Globus pallidus (tissue), 1 donor: ENCODE results near the gene CFB.
"Not testable (repeated sequence)": the region's sequence is repeated elsewhere in the genome, so short reads cannot be mapped to it uniquely, and the experiment has no call there.

Source experiments
- DNase-seq: peaks from one replicate; pipeline ENCODE4 v3.0.0-alpha.2; 2015; ENCODE audit warnings: low spot score

The CFB gene

DNA sequence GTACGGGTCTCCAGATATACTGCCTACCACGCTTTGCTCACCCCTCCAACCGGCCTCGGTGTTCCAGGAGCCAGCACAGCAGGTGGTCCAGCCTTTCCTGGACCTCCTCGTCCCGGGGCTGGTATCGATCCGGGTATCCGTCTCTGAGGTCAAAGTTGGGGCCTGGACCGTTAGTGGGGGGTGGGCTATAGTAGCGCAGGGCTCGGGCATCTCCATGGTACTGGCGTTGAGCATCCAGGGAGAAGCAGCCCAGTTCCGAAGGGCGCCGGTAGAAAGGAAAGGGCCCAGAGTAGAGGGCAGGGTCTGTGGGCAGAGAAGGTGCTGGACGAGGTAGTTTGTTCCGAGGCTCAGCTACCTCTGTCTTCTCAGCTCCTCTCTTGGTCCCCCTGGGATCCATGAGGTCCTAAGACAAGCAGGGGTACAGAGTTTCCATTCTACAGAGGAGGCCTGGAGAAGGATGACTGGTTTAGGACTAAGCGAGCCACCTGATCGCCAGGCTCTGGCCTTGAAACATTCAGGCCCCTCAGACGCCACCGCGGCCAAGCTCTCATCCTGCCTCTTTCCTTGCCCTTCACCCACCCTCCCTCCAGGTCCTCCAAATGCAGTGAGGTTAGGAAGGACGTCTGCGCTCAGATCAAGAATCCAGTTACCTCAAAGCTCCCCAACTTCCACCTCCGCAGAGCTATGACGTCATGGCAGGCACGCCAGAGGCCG lies 25.5 kb downstream of the CFB start:
- no peak for DNase-seq

GRCh38 chr6:31971993-31972708 lies 26.3 kb downstream of the CFB start, which contains the start of gene DXO:
DXO (minus strand) TSS chr6:31972138; CDS start chr6:31971675, 463 bp downstream.
- peak; percentile 96 for DNase-seq

DNA sequence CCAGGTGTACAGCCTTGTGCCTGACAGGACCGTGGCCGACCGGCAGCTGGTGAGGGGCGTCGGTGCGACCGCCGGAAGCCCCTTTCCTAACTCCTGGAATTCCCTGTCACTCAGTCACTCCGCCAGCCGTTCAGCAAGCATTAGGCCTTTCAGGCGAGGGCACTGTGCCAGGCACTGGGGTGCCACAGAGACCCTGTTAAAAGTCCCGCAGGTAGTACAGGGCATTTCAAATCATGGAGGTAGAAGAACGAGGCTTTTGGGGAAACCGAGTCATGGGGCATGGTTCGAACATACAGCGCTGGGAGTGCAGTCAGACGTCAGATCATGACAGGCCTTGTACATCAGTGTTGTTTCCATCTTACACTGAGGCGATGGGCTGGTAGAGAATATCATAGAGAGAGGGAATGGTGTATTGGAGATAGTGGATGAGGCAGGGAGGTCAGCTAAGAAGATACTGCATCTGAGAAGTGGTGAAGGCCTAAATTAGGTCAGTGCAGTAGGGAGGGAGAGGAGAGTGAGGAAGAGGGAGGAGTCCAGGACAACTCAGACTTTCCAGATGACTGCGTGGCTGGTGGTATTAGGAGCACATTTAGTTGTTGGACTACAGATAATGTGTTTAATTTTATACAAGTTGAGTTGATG lies 26.9 kb downstream of the CFB start:
- DNase-seq = no peak

DNA sequence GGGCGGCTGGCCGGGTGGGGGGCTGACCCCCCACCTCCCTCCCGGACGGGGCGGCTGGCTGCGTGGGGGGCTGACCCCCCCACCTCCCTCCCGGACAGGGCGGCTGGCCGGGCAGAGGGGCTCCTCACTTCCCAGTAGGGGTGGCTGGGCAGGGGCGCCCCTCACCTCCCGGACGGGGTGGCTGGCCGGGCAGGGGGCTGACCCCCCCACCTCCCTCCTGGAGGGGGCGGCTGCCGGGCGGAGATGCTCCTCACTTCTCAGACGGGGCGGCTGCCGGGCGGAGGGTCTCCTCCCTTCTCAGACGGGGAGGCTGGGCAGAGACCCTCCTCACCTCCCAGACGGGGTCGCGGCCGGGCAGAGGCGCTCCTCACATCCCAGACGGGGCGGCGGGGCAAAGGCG lies 30.2 kb downstream of the CFB start:
- DNase-seq = not testable (repeated sequence)

- no peak for DNase-seq
Measured at GRCh38 chr6:31977816-31978431, 32.0 kb downstream of the CFB start.

DNA sequence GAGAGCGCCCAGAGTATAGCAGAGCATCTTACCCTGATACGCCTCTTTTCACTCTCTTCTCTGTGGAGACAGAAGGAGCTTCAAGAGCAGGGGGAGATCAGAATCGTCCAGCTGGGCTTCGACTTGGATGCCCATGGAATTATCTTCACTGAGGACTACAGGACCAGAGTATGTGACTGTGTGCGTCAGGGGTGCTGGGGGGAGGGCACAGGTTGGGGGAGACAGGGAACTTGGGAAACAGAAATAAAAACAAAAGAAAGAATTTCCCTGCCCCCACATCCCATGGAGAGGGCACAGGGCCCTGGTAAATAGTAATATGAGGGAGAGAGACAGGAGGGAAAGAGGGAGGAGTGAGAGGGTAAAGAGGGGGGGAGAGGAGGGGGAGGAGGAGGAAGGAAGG lies 32.9 kb downstream of the CFB start:
- no peak for DNase-seq

GRCh38 chr6:31979238-31979898 lies 33.5 kb downstream of the CFB start:
- DNase-seq = no peak

DNA sequence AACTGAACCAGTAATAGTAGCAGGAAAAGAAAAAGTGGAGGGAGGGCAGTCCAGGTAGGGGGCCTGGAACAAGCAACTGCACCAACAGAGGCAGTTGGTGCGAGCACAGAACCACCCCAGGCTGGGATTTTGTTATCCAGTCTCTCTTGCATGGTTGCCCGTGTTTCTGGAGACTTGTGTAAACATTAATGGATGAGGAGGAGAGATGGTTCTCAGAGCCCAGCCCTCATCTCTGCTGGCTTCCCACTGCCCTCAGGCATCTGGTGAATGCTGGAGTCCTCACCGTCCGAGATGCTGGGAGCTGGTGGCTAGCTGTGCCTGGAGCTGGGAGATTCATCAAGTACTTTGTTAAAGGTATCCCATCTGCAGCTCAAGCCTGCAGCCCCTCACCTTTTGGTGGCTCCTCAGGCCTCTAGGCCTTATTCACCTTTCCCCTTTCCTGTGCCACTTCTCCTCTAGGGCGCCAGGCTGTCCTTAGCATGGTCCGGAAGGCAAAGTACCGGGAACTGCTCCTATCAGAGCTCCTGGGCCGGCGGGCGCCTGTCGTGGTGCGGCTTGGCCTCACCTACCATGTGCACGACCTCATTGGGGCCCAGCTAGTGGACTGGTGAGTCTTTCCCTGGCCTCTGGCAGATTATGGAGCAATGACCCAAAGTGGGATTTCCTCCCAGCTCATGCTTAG lies 34.4 kb downstream of the CFB start:
- not testable (repeated sequence) for DNase-seq

DNA sequence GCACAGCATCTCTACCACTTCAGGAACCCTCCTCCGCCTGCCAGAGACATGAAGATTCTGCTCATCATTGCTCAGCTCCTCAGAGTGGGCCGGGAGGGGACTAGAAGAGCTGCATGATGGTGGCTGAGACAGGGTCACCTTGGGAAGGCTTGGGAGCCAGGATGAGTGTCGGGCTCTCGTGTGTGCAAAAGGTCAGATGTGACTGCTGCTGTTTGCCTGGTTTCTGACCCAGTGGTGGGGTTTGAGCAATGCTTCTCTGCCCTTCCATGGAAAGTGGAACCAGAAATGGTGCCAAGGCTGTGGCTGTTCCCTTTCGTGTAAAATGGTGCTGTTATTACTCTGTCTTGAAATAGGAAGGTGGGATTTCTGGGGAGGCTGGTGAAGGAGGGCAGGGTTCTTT lies 35.1 kb downstream of the CFB start:
- not testable (repeated sequence) for DNase-seq

GRCh38 chr6:31981744-31982143 lies 35.8 kb downstream of the CFB start, which contains the start of gene C4A:
C4A (plus strand) TSS chr6:31982057; CDS start chr6:31982108, 51 bp downstream.
- DNase-seq = not testable (repeated sequence)

DNA sequence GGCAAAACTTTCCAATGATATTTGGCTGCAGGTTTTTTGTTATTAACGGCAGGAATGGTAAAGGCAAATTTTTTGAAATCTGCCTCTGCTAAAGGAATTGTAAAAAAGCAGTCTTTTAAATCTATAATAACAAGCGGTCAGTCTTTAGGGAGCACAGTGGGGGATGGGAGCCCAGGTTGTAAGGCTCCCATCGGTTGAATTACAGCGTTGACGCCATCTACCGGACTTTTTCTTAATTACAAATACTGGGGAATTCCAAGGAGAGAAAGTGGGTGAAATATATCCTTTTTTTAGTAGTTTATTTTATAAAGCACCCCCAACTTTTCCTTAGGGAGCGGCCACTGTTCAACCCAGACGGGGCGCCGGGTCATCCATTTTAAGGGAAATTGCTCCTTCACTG lies 43.5 kb downstream of the CFB start:
- not testable (repeated sequence) for DNase-seq

DNA sequence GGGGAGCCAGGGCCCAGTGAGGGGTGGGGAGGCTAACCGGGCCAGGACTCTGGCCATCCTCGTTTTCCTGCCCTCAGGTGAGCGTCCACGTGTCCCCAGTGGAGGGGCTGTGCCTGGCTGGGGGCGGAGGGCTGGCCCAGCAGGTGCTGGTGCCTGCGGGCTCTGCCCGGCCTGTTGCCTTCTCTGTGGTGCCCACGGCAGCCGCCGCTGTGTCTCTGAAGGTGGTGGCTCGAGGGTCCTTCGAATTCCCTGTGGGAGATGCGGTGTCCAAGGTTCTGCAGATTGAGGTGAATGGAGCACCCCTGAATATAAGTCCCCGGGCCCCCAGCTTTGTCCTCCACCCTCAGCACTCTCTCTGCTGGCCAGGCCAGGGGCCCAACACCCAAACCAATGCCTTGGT lies 48.5 kb downstream of the CFB start:
- not testable (repeated sequence) for DNase-seq

DNA sequence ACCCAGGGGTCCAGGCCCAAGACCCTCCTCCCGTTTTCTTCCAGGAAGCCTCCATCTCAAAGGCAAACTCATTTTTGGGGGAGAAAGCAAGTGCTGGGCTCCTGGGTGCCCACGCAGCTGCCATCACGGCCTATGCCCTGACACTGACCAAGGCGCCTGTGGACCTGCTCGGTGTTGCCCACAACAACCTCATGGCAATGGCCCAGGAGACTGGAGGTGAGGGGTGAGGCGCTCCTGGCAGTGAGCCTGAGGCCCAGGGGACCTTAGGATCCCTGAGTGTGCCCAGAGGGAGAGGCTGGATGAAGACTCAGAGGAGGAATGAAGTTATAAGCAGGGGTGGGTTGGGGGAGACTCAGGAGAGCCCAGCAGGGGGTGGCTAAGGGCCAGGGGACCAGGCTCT lies 50.5 kb downstream of the CFB start:
- DNase-seq = not testable (repeated sequence)
